ENCODE measurements around the gene GP1BB. TPM values are rescaled to one million over a fixed set of nuclear protein-coding genes. Genes with fewer than 3 reads are reported as not detected.

The GP1BB gene
- total and polyA plus RNA-seq, 5 donors from 2014 or later = 6.4 TPM; not detected in 4

- peaks cover 0 to 3% (median 0%) of the 10 kb centered on the region in 7 donors for H3K9me3 Mint-ChIP-seq
- Histone ChIP-seq H3K27me3 (ENCODE audit: control insufficient read depth, insufficient read depth, low read length) (peaks cover 1% of the 10 kb centered on the region), H3K4me3 (ENCODE audit: low read depth, low read length) (no peak overlapping the region), H3K27ac (ENCODE audit: insufficient read depth, low read length, poor library complexity, severe bottlenecking) (no peak overlapping the region), H3K9me3 (ENCODE audit: control insufficient read depth in 2 of 2, low read length in 2 of 2) (no peaks in the 10 kb centered on the region), H3K4me1 (ENCODE audit: control insufficient read depth, insufficient read depth, low read length, poor library complexity, severe bottlenecking) (peaks cover 5% of the 10 kb centered on the region), H3K36me3 (ENCODE audit: control insufficient read depth, insufficient read depth, low read length) (no peaks in the 10 kb centered on the region)
- no peak for DNase-seq
- no peak overlapping the region for H3K27ac Mint-ChIP-seq
- H3K36me3 Mint-ChIP-seq = no peaks in the 10 kb centered on the region
- H3K4me3 Mint-ChIP-seq = no peak overlapping the region
- H3K4me1 Mint-ChIP-seq = peaks cover 0 to 10% (median 3%) of the 10 kb centered on the region in 4 donors
- ATAC-seq (ENCODE audit: low read depth in 2 of 2) = no peak
- peaks cover 68% of the 10 kb centered on the region for H3K27me3 Mint-ChIP-seq
Observed at GRCh38 chr22:19773470-19774040, 50.2 kb downstream of the GP1BB start.

Other genes with a start within 250 kb of the GP1BB start
- 97.7 TPM for gene UFD1, start 244.3 kb upstream of the GP1BB start, total RNA-seq
- gene UFD1, start 244.3 kb upstream of the GP1BB start, polyA plus RNA-seq = 100 to 1,000 TPM; 113 to 146 (median 127) TPM
- 2.7 TPM for gene CDC45, start 243.6 kb upstream of the GP1BB start, total RNA-seq
- gene CDC45, start 243.6 kb upstream of the GP1BB start, polyA plus RNA-seq = 1 to 10 TPM in 3 of 4 donors, under 1 TPM in 1; 0.56 to 3.4 (median 1.9) TPM
- 1.7 TPM for gene CLDN5, start 199.1 kb upstream of the GP1BB start, total RNA-seq
- gene CLDN5, start 199.1 kb upstream of the GP1BB start, polyA plus RNA-seq = 1 to 10 TPM in 3 of 4 donors, under 1 TPM in 1; 0.84 to 2.3 (median 1.7) TPM
- gene SEPTIN5, start 9.0 kb upstream of the GP1BB start, total RNA-seq = 5.2 TPM
- not detected for gene SEPTIN5, start 9.0 kb upstream of the GP1BB start, polyA plus RNA-seq
- gene TBX1, start 37.2 kb downstream of the GP1BB start, total RNA-seq = not detected
- gene TBX1, start 37.2 kb downstream of the GP1BB start, polyA plus RNA-seq = not detected
- gene GNB1L, start 131.3 kb downstream of the GP1BB start, total RNA-seq = 8.2 TPM
- 10 to 100 TPM; 13.3 to 29.8 (median 19.7) TPM for gene GNB1L, start 131.3 kb downstream of the GP1BB start, polyA plus RNA-seq
- 18.8 TPM for gene RTL10, start 131.3 kb downstream of the GP1BB start, total RNA-seq
- 10 to 100 TPM in 2 of 4 donors, 1 to 10 TPM in 2; 7.5 to 12.6 (median 10.9) TPM for gene RTL10, start 131.3 kb downstream of the GP1BB start, polyA plus RNA-seq
- gene COMT, start 218.2 kb downstream of the GP1BB start, total RNA-seq = 27.3 TPM
- 100 to 1,000 TPM in 1 of 4 donors, 10 to 100 TPM in 3; 89.2 to 106 (median 94.5) TPM for gene COMT, start 218.2 kb downstream of the GP1BB start, polyA plus RNA-seq
- gene TXNRD2, start 218.3 kb downstream of the GP1BB start, total RNA-seq = 25.7 TPM
- 10 to 100 TPM; 11.3 to 12.4 (median 11.7) TPM for gene TXNRD2, start 218.3 kb downstream of the GP1BB start, polyA plus RNA-seq